Fibroblast of lung (primary cell): ENCODE data around the gene DNHD1. TPM values are rescaled to one million over a fixed set of nuclear protein-coding genes. Genes with fewer than 3 reads are reported as not detected.

Experiments
- DNase-seq, 2 donors: peaks; one replicate each; pipeline versions ENCODE4 v3.0.0 to v3.0.0-alpha.2; 2010; ENCODE audit warnings: low read depth in 2 of 2
- H2AFZ ChIP-seq: 2 replicates; pipeline ENCODE4 v1.5.1; 2012; ENCODE audit warnings: low read length, control low read depth, inconsistent platforms
- H3K27ac ChIP-seq: 2 replicates; pipeline ENCODE4 v1.5.1; 2011; ENCODE audit warnings: low read length, control low read depth; ENCODE audit not compliant: insufficient read depth
- H3K27me3 ChIP-seq: 2 replicates; pipeline ENCODE4 v1.5.1; 2011; ENCODE audit warnings: mild to moderate bottlenecking, low read length; ENCODE audit not compliant: control insufficient read depth, insufficient read depth
- H3K36me3 ChIP-seq: 2 replicates; pipeline ENCODE4 v1.5.1; 2011; ENCODE audit warnings: low read length; ENCODE audit not compliant: control insufficient read depth, insufficient read depth
- H3K4me1 ChIP-seq: 2 replicates; pipeline ENCODE4 v1.5.1; 2011; ENCODE audit warnings: low read length; ENCODE audit not compliant: control insufficient read depth, insufficient read depth; ENCODE audit errors: extremely low read depth
- H3K4me2 ChIP-seq: 2 replicates; pipeline ENCODE4 v1.5.1; 2011; ENCODE audit warnings: low read length, control low read depth; ENCODE audit not compliant: insufficient read depth; ENCODE audit errors: extremely low read depth
- H3K4me3 ChIP-seq, 4 experiments: fragments of 200-600 bp in 1 of 4; sonication (generic) in 1 of 4; replicated peaks in 1 of 4; 2 replicates each; pipeline ENCODE4 v1.5.1; 2011 to 2016; ENCODE audit warnings: low read length in 4 of 4, low read depth in 3 of 4, mild to moderate bottlenecking in 3 of 4, control low read depth in 2 of 4, inconsistent platforms in 1 of 4, mixed read lengths in 1 of 4; ENCODE audit not compliant: insufficient read depth in 1 of 4; ENCODE audit errors: control extremely low read depth in 1 of 4
- H3K79me2 ChIP-seq: 2 replicates; pipeline ENCODE4 v1.5.1; 2012; ENCODE audit warnings: mild to moderate bottlenecking, low read length, inconsistent platforms; ENCODE audit not compliant: control insufficient read depth, insufficient read depth
- H3K9ac ChIP-seq: 2 replicates; pipeline ENCODE4 v1.5.1; 2011; ENCODE audit warnings: mild to moderate bottlenecking, low read length, control low read depth; ENCODE audit not compliant: insufficient read depth
- H3K9me3 ChIP-seq: 2 replicates; pipeline ENCODE4 v1.5.1; 2012; ENCODE audit warnings: low read depth, low read length; ENCODE audit not compliant: control insufficient read depth, insufficient read depth
- H4K20me1 ChIP-seq: 2 replicates; pipeline ENCODE4 v1.5.1; 2011; ENCODE audit warnings: low read length; ENCODE audit not compliant: control insufficient read depth, insufficient read depth; ENCODE audit errors: extremely low read depth
- EZH2 ChIP-seq: IDR thresholded peaks from 2 replicates; pipeline ENCODE4 v1.5.1; 2012; ENCODE audit warnings: low read length, control low read depth, mild to moderate bottlenecking; ENCODE audit errors: missing control alignments
- polyA plus RNA-seq, 2 donors: library from polyadenylated mRNA; depleted of rRNA in 1 of 2; stranded (reverse) in 1 of 2; unstranded in 1 of 2; fragments of >200 nt; gene quantifications; 2 replicates each; pipeline ENCODE4 v1.2.1, GENCODE V29; 2011 to 2012; ENCODE audit warnings: missing spikeins in 1 of 2
- total RNA-seq: library from RNA; depleted of rRNA; stranded (reverse); fragments of >200 nt; gene quantifications from 2 replicates; pipeline ENCODE4 v1.2.1, GENCODE V29; 2014
- TF ChIP-seq, protein P1 (sequence below), 2 donors: IDR thresholded peaks in 1 of 2; conservative IDR thresholded peaks in 1 of 2; 1 replicate in 1 of 2; 2 replicates in 1 of 2; pipeline ENCODE4 v1.5.1; 2011 to 2012; ENCODE audit warnings: low read length in 2 of 2, control low read depth in 1 of 2, inconsistent platforms in 1 of 2, low read depth in 1 of 2, mild to moderate bottlenecking in 1 of 2

The DNHD1 gene
- total and polyA plus RNA-seq, 2 donors (not counting 1 experiment from before 2014, with no cell fraction given): 2.2 to 14.7 TPM

DNA sequence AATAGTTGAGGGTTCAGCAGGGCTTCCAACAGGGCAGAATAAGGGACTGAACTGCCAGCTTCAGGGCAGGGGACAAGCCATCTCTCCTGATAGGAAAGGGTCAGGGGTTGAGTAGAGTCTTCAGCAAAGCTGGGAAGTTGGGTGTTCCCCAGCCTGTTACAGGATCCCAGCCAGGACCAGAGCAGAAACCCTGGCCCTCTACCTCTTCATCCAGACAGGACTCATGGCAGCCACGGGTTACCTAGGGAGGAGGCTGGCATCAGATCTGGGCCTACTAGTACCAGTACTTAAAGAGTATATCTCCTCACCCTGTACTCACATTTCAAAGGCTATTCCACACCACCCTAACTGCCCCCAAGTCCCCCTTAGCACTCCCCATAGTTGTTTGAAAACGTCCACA is 117.4 kb downstream of the DNHD1 start:
- H4K20me1 ChIP-seq: no peaks in the 10 kb centered on the region
- H2AFZ ChIP-seq: no peak overlapping the region
- TF ChIP-seq, protein P1, sequence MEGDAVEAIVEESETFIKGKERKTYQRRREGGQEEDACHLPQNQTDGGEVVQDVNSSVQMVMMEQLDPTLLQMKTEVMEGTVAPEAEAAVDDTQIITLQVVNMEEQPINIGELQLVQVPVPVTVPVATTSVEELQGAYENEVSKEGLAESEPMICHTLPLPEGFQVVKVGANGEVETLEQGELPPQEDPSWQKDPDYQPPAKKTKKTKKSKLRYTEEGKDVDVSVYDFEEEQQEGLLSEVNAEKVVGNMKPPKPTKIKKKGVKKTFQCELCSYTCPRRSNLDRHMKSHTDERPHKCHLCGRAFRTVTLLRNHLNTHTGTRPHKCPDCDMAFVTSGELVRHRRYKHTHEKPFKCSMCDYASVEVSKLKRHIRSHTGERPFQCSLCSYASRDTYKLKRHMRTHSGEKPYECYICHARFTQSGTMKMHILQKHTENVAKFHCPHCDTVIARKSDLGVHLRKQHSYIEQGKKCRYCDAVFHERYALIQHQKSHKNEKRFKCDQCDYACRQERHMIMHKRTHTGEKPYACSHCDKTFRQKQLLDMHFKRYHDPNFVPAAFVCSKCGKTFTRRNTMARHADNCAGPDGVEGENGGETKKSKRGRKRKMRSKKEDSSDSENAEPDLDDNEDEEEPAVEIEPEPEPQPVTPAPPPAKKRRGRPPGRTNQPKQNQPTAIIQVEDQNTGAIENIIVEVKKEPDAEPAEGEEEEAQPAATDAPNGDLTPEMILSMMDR (conservative IDR thresholded peaks at IDR 0.05 in 1 of 2, IDR thresholded peaks at IDR 0.05 in 1 of 2; ENCODE audit: low read depth in 1 of 2, low read length in 2 of 2): no peak
- TF ChIP-seq EZH2: no peak
- peaks cover 35% of the 10 kb centered on the region for H3K79me2 ChIP-seq
- no peaks in the 10 kb centered on the region for H3K27me3 ChIP-seq
- H3K36me3 ChIP-seq: peaks cover 22% of the 10 kb centered on the region
- no peak overlapping the region for H3K27ac ChIP-seq
- no peak for DNase-seq
- H3K9me3 ChIP-seq: no peaks in the 10 kb centered on the region
- no peak overlapping the region for H3K9ac ChIP-seq
- no peak overlapping the region for H3K4me3 ChIP-seq
- H3K4me1 ChIP-seq: peaks cover 16% of the 10 kb centered on the region
- no peak overlapping the region for H3K4me2 ChIP-seq

DNA sequence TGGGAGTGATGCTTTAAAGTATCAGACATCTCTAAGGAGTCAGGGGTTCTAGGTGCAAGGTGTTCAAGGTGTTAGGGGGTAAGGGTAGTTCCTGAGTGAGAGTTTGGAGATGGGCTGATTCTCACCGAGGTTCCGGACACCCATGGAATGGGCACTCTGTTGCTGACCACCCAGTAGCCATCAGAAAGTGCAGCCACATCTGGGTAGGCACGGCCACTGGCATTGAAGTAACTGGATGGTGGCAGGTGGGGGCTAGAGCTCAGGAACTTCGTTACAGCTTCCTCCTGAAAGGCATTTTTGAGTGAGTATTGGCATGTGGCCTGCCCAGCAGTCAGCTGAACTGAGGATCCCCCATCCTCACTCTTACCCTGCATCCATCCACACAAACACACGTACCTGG is 118.0 kb downstream of the DNHD1 start:
- DNase-seq: no peak
- no peak overlapping the region for H3K4me2 ChIP-seq
- no peak overlapping the region for H2AFZ ChIP-seq
- H3K36me3 ChIP-seq: peaks cover 16% of the 10 kb centered on the region
- peaks cover 31% of the 10 kb centered on the region for H3K79me2 ChIP-seq
- H3K27me3 ChIP-seq: no peaks in the 10 kb centered on the region
- peaks cover 16% of the 10 kb centered on the region for H3K4me1 ChIP-seq
- no peak overlapping the region for H3K4me3 ChIP-seq
- no peak overlapping the region for H3K9ac ChIP-seq
- no peak overlapping the region for H3K27ac ChIP-seq
- no peaks in the 10 kb centered on the region for H3K9me3 ChIP-seq
- H4K20me1 ChIP-seq: no peaks in the 10 kb centered on the region
- TF ChIP-seq EZH2: no peak
- TF ChIP-seq, protein P1 (conservative IDR thresholded peaks at IDR 0.05 in 1 of 2, IDR thresholded peaks at IDR 0.05 in 1 of 2; ENCODE audit: low read depth in 1 of 2, low read length in 2 of 2): no peak

DNA sequence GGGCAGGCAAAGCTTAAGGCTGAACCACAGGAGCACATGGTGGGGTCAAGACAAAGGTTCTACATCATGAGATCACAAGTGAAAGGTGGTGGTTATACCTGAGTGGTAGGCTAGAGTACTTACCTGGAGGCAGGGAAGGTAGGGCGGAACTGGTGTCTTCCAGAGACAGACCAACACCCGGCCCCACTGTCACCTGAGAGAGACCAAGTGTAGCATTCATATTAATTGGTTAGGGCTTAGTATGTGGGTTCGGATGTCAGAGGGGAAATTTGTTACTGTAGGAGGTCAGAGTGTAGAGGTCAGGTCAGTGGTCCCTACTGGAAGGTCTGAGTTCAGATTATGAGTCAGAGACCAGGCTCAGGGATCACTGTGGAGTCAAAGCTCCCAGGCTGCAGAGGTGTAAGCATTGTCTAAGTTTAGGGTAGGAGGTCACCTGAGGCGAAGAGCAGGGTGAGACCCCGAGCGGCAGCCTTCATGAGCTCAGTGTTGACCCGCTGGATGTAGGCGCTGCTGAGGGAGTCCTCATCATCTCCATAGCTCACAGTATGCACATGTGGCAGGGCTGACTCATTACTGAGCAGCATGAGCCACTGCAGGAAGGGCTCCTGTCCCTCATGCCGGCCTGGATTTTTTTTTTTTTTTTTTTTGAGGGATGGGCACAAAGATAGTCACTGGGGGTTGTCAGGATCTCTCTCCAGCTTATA is 119.0 kb downstream of the DNHD1 start:
- DNase-seq: peak in 1 of 2 donors; percentile 57
- Histone ChIP-seq H3K27me3 (no peaks in the 10 kb centered on the region), H3K4me3 (no peak overlapping the region), H3K36me3 (peaks cover 15% of the 10 kb centered on the region), H3K4me1 (peaks cover 10% of the 10 kb centered on the region), H3K9me3 (no peaks in the 10 kb centered on the region), H3K79me2 (peaks cover 21% of the 10 kb centered on the region), H3K27ac (no peak overlapping the region), H4K20me1 (no peaks in the 10 kb centered on the region), H3K9ac (no peak overlapping the region), H3K4me2 (no peak overlapping the region), H2AFZ (no peak overlapping the region)
- TF ChIP-seq, protein P1 (conservative IDR thresholded peaks at IDR 0.05 in 1 of 2, IDR thresholded peaks at IDR 0.05 in 1 of 2; ENCODE audit: low read depth in 1 of 2, low read length in 2 of 2): no peak
- no peak for TF ChIP-seq EZH2
